B cell (primary cell): ENCODE measurements around the gene SNAPC4.

Source experiments
- EZH2 ChIP-seq: IDR thresholded peaks from 2 replicates; pipeline ENCODE4 v1.6.1; 2012; ENCODE audit warnings: borderline replicate concordance, low read depth, mild to moderate bottlenecking, moderate library complexity, low read length; ENCODE audit not compliant: insufficient read depth, poor library complexity, severe bottlenecking
- TF ChIP-seq, protein P1 (sequence below): fragments of 200-600 bp; IDR thresholded peaks from one replicate; pipeline ENCODE4 v1.8.0; 2022; ENCODE audit warnings: antibody characterized with exemption, mild to moderate bottlenecking

DNA sequence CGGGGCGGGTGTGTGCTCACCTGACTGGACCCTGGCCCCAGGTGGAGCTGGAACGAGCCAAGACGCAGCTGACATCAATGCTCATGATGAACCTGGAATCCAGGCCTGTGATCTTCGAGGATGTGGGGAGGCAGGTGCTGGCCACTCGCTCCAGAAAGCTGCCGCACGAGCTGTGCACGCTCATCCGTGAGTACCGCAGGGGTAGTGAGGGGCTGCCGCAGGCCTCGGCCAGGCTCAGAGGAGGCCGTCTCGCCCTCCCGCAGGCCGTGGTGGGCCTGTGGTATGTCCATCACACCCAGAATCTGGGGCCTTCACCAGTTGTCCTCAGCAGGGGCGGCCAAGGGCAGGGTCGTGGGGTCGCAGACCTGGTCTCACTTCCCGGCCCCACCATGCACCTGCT is 21.8 kb upstream of the SNAPC4 start:
- TF ChIP-seq, protein P1, sequence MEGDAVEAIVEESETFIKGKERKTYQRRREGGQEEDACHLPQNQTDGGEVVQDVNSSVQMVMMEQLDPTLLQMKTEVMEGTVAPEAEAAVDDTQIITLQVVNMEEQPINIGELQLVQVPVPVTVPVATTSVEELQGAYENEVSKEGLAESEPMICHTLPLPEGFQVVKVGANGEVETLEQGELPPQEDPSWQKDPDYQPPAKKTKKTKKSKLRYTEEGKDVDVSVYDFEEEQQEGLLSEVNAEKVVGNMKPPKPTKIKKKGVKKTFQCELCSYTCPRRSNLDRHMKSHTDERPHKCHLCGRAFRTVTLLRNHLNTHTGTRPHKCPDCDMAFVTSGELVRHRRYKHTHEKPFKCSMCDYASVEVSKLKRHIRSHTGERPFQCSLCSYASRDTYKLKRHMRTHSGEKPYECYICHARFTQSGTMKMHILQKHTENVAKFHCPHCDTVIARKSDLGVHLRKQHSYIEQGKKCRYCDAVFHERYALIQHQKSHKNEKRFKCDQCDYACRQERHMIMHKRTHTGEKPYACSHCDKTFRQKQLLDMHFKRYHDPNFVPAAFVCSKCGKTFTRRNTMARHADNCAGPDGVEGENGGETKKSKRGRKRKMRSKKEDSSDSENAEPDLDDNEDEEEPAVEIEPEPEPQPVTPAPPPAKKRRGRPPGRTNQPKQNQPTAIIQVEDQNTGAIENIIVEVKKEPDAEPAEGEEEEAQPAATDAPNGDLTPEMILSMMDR, result no peak
- no peak for TF ChIP-seq EZH2
